Activated CD8-positive, alpha-beta memory T cell treated with anti-CD3 and anti-CD28 coated beads, Interleukin-2, amount 50 U/mL, for 24 hours (primary cell): ENCODE measurements around the gene TAL1.

Experiments
- DNase-seq: peaks from one replicate; pipeline ENCODE4 v3.0.0-alpha.2; 2020; ENCODE audit errors: extremely low read depth

Gene TAL1

DNA sequence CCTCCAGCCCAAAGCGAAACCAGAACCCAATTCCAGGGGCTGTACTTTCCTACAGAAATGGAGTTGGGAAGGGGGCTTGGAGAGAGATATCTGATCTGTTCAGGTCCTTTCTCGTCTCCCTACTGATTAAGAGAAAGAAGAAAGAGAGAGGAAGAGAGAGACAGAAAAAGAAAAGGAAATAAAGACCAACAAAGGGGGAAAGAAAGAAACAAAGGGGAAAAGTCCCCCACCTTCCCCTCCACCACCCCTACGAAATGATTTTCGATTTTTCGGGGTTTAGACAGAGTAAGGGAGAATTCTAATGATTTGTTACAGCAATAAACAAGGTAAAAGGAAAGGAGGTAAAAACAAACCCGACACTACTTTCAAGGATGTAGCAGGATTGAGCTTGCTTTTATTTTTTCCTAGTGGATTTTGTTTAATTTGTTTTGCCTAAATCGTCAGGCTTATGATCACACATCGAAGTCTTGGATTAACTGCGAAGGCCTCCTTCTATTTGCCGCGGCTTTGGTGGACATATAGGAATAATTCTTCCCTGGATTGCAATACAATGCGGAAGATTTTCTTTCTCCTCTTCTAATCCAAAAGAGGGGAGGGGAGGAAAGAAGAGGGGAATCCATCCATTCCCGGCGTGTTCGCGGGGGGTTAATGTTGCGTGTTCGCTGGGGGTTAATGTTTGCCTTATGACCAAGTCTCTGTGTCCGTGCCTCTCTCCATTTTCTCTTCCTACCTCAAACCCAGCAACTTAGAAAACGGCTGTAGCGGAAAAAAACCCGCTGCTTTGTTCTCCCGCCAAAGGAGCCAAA is 1.9 kb downstream of the TAL1 start:
- DNase-seq = no peak

DNA sequence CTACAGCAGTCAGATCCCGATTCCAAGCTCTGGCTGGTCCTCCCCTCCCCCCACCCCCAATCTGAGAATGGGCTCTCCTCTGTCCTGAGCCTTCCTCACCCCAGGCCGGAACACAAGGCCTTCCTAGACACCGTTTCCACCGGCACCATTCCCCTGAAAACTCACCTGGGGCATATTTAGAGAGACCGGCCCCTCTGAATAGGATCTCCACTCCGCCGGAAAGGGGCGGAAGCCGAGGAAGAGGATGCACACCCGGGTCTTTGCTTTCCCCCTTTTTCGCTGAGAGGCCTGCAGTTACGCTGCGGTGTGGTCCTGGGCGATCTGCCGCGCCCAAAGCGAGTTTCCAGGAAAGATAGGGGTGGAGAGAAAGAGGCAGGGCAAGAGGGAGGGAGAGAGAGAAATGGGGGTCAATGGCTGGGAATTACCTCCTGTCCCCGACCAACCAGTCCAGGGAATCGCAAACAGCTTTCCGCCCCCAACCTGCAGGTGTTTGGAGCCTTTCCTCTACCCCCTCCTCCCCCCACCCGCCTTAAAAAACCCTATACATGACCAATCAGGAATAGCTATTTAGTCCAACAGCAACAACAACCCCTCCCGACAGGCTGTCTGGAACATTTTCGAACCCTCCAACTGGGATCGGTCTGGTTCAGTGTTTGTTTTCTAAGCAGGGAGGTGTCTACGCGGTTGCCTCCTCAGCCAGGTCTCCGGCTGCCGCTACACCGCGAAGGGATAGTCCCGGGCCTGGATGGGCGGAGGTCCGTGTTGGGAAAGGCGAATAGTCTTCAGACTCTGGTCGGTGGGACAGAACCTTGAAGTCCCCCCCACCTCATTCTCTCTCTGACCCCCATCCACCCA is 2.8 kb downstream of the TAL1 start:
- DNase-seq = no peak

DNA sequence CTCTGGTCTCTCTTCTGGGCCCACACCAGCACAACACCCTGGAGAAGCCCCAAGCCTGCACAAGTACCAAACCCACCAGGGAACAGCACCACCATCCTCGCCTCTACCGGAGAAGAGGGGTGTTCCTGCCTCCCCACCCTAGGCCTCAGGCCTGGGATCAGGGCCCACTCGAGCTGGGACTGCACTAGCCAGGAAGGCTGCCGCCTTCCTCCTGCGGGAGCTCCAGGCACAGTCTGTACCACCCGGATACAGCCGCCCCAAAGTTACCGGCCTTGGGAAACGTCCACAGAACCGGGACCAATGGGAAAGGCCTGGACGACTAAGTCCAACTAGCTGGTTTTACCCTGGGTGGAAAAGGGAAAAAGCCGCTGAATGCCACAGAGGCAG is 3.4 kb downstream of the TAL1 start:
- DNase-seq = no peak

DNA sequence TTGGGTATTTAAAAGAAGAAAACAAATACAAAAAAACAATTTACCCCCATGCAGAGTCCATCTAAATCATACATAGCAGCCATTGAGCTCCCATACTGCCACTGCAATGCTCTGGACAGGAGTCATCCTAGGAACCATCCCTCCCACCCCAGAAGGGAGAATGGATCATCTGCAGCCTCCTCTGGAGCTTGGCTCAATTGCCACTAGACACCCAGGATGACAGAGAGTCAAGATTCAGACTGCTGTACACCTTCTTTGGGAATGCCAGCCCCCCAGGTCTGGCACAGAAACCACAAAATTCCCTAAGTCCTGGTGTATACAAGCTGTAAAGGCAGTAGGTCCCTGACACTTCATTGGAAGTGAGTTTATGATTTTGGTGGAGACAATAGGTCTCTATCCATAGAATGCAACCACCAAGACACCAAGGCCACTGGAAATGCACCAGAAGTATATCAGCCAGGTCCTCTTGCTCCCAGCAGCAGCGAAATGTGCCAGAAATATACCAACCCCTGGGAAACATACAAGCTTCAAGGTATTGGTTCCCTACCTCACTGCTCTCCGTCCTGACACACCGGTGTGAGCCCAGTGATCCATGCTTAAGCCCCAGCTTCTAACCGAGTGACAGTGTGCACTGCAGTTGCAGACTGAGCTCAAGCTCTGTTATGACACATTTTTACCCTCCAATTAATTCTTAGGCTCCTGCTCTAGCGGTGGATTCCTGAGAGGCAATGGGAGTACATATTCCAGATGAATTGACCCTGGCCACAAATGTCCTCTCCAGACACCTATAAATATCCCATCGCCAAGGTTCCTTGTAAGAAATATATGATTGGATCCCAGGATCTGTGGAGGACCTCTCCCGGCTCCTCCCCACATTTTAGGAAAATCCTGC is 4.4 kb downstream of the TAL1 start:
- DNase-seq = no peak

DNA sequence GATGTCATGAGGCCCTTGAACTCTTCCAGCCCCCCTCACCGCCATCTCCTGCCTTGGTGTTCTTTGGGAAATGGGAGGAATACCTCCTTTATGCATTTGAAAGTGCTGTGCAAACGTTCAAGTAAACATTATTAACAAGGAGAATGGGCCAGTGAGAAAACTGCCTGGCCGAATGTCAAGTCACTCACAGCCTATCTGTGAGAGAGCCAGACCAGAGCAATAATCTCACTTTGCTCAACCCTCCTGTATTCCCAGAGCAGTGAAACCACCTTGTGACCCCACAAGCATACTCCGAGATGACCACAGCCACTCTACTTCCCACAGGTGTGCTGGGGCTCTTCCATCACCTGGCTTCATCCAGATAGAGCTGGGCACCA is 5.2 kb downstream of the TAL1 start:
- no peak for DNase-seq

DNA sequence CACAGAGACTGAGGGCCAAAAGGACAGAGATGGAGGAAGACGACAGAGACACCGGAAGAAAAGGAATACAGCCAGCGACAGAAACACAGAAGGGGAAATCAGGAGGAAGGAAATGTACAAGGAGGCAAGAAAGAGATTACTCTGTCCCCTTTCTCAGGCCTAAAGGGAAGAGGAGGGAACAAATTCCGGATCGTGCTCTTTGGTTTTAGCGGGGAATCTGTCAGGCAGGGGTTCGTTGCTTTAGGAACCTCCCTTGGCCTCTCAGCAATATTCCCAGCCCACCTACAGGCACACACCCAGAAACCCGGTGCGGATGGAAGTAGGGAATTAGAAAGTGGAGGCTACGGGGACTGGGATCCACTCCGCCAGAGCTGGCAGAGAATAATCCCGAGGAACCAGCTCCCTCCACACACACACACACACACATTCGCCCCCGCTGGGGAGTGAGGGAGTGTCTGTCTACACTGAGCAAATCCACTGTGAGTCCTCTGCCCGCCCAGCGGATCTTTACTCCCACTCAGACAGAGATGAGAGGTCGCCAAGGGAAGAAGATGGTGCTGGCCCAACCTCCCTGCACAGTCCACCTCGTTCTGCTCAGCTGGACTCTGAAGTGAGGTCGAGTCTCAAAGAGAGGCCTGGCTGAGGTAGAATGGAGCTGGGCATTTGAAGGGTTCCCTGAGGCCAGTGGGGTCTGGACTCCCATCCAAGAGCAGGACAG is 5.7 kb downstream of the TAL1 start:
- no peak for DNase-seq

DNA sequence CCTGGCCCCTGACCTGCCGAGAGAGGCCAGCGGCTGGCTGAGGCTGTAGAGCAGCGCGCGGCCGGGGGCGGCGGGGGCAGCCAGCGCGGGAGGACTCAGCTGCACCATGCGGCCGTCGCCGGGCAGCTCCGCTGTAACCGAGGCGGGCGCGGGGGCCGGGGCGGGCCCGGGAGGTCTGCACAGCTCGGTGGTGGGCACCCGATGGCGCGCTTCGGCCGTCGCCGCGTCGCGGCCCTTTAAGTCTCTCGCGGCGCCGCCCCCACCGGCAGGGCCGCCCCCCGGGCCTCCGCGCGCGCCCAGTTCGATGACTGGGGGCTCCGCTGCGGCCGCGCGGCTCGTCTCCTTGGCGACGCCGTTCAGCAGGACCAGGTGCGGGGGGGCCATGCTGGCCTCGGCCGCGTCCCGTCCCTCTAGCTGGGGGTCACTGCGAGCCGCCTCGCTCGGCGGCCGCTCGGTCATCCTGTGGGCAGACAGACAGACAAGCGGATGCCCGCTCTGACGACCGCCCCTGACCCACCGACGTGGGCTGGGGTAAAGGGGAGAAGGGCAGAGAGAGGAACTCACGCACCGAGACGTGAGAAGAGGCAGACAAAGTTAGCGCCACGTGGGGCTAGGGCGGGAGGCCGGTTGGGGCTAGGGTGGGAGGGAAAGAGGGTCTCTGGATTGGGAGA is 6.5 kb downstream of the TAL1 start:
- DNase-seq = no peak

DNA sequence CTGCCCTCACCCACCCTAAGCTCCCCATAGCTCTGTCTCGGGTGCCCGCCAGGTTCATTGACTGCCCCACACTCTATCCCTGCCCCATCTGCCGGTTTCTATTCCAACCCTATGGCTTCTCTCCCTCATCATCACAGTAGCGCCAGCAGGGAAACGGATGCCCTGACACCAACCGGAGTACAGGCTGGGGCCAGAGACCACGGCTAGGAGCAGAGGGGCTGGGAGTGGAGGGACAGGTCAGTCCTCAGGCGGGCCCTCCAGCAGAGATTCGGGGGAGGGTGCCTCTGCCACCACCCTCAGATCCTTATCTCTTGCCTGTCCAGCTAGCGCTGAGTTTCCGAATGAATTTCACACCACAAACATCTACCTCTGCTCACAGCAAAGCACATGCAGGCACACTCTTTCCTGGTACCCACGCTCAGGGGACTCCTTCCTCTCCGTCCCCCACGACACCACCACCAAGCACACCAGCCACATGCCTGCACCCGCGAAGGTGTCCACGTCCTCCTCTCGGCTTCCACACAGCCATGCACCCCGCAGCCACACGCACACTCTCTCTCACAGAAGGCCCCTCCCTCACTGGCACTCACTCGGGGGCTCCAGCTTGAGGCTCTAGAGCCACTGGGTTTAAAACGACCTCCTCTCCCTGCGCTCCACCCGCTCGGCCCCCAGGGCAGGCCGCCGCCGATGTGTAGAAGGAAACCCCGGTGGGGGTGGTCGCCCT is 7.2 kb downstream of the TAL1 start:
- DNase-seq = no peak

DNA sequence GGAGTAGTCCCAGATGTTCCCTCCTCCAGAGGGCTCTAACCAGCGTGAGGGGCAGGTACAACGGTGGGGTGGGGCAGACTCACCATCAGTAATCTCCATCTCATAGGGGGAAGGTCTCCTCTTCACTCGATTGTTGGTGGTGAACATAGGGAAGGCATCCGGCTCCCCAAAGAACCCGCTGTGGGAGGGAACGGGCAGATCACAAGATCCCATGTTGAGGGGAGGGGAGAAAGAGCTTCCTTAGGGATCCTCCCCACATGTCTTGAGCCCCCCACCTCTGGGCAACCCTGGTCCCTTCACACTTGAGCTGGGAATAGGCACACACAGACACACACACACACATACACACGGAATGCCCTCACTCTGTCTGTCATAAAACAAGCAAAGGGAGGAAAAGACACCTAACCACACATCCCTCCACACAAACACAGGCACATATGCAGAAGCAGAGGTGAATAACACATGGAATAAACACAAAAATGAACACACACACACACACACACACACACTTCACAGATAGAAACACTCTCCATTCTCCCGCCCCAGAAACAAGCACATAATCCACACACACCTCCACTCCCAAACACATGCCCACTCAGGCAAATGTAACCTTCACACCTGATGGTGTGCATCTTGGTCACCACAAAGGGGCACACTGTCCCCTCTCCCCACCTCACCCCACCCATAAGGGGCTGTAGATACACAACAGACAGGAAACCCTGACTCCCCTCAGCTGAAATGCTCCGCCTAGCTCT is 7.9 kb downstream of the TAL1 start:
- DNase-seq = no peak

DNA sequence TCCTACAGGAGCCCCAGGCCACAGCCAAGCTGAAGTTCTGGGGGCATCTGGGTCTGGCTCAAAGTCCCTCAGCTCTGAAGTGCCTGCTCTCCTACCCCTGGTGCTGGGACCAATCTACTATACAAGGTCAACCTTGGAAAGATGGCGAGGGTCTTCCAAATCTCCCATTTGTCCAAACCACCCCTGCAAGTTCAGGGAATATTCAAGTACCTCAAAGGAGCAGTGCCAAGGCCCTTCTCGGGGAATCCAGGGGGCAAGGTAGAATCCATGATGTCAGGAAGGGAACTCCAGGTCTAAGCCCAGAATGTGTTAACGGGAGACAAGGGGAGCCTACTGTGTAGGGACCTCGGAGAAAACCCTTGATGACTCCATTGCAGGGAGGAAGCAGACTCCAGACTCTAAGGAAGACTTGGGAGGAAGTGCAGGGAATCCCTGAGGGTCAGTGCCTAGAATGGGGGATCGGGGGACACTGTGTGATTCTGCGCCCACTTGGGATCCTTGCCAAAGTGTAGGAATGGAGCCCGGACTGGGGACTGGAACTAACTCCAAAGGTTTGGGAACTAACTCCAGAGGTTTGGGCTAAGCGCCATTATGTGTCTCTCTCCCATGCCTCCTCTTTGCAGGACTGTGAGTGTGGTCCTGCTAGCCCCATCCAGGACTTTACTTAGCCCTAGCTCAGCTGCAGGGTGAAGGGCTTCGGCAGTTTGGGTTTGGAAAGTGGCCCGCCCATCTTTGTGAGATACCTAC is 8.7 kb downstream of the TAL1 start:
- DNase-seq = no peak

DNA sequence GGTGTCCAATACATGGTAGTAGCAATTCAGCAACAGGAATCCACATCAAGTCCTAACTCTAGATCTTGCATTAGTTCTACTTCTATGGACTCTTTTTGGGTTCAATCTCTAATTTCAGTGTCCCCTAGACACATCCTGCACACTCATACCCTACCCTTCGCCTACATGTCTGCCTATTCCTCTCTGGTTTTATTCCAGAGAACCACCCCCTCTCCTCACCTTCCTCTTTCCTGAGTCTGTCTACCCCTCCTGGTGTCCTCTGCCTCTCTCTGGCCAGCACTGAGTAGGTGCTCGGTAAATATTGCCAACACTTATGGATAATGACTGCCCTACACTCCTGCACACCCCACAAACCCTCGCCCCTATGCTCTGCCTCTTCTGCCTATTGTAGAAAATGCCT is 9.5 kb downstream of the TAL1 start:
- no peak for DNase-seq

DNA sequence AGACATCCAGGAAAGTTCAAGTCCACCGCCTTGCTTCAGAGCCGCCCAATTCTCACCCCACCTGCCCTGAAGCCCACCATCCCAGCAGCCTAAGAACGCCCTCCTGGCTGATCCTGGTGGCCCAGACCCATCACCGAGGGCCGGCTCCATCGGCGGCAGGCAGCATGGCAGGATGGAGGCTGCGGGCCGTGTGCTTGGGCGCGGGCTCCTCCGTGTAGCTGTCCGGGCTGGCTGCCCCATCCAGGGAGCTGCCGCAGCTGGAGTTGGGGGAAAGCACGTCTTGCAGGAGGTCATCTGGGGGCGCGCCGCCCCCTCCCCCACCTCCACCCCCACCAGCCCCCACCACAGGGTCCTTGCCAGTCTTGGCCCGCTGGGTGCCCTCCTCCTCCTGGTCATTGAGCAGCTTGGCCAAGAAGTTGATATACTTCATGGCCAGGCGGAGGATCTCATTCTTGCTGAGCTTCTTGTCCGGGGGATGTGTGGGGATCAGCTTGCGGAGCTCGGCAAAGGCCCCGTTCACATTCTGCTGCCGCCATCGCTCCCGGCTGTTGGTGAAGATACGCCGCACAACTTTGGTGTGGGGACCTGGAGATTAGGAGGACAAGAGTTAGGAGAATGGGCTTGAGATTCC is 12.3 kb downstream of the TAL1 start:
- no peak for DNase-seq

DNA sequence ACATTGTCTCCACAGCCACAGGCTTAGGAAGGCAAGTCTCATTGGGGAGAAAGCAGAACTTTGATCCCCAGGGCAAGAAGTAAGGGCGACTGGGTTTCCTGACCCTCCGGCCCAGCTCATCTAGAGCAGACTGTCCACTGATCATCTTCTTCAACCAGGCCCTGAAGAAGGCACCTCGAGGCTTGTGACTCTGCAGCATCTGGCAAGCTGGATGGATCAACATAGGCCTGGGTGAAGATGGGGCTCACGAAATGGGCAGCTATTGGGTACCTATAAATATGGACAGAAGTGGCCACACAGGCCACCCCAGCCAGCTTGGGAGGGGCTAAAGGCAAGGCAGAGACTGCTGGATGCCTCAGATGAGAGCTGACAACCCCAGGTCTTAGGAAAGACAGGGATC is 13.0 kb downstream of the TAL1 start:
- no peak for DNase-seq

DNA sequence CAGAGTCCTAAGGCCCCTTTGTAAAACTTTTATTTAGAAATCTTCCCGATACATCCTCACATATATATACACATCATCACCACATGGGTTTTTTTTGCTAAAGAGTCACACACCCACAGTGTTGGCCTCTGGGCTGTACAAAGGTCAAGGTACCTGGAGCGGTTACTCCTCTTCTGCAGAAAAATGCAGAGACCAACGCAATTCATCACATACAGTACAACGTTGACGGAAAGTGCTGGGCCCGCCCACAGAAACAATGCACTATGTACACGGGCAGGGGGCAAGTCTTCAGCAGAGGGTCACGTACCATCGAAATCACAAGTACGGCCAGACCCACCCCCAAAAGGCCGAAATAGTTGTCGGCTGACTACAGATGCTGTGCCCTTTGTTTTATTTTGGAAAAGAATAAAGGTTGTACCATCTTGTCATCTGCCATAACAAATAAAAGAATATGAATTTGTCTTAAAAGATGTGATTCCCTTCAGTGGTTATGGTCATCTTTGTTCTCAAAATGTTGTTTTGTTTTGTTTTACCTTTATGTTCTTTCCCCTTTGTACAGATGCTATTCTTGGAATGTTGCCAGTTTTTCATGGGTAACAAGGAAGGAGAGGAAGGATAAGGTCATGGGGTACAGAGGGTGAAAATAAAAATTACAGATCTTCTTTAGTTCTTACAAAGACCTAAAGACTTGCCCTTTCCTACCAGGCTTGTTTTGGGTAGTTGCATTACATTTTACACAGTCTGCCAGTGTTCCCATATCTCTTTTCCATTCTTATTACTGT is 15.6 kb downstream of the TAL1 start:
- no peak for DNase-seq

DNA sequence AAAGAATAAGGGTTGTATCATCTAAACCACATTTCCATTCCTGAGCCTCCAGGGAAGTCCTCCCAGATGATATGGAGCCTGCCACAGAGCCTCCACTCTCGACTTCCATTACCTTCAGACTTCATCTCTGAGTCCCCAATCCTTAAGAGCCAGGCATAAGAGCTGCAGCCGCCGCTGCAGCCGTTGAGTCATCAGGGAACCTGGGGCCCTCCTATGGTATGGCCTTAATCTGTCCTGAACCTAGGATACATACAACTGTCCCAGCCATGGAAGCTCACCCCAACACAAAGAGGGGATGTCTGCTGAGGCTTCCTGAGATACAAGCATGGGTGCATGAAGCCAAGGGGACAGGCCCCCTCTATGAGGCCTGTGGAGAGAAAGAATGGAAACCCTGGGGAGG is 16.3 kb downstream of the TAL1 start:
- DNase-seq = no peak

DNA sequence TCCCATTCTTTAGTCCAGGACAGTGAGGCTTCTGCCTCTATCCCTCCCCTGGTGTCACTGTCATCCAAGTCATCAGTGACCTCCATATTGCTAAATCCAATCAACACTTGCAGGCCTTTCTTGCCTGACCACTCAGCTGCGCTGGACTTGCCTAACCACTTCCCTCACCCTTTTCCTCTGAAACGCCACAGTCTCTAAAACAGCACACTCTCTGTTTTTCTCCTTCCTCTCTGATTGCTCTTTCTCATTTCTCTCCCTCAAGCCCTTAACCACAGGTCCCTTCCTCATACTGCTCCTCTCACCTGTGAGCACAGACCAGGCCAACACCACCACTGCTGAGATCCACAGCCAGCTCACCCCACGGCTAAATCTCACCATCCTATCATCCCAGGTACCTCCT is 17.5 kb downstream of the TAL1 start:
- no peak for DNase-seq

DNA sequence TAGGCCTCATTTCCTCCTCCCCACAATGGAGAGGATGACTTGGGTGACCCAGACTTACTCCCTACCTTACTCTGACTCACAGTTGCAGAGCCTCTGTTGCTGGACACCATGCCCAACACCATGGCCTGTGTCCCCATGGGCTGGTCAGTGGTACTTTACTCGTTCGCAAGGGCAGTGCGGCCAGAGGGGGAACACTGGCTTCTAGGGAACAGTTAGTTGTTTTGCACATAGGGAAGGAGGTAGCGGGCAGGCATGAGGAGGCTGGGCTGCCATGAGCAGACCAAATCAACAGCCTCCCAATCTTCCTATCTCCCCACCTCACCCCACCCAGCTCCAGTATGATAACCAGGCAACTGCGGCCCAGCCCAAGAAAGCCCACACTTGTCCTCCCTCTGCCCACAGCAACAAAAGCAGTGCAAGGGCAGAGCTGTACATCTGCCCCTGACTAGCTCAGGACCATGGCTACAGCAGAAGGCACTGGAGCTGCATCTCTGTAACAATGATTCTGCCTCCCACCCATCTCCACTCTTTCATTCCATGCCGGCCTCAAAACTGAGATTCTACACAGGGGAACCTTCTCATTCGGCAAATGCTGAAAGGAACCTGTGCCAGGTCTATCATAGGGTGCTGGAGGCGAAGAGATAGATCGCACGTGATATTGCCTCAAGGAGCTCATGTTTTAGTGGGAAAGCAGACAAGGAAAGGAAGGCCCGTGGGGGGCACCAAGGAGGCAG is 18.6 kb downstream of the TAL1 start:
- DNase-seq = no peak
